Measurements from ENCODE around the gene STYXL1.
"Not testable (repeated sequence)": the region's sequence is repeated elsewhere in the genome, so short reads cannot be mapped to it uniquely, and the experiment has no call there.

Gene STYXL1

GRCh38 chr7:76044375-76044865, 3.4 kb downstream of the STYXL1 start:
- no peak for TF ChIP-seq CTCF (IDR thresholded peaks at IDR 0.05; ENCODE audit: extremely low read depth, missing control alignments)
- no peak for DNase-seq (ENCODE audit: low spot score)

GRCh38 chr7:76040126-76040525, 7.7 kb downstream of the STYXL1 start:
- no peak for DNase-seq (ENCODE audit: low spot score)
- TF ChIP-seq CTCF (IDR thresholded peaks at IDR 0.05; ENCODE audit: extremely low read depth, missing control alignments) = no peak

GRCh38 chr7:76037310-76037709, 10.5 kb downstream of the STYXL1 start:
- no peak for DNase-seq (ENCODE audit: low spot score)

GRCh38 chr7:76031964-76032363, 15.8 kb downstream of the STYXL1 start:
- TF ChIP-seq CTCF (IDR thresholded peaks at IDR 0.05; ENCODE audit: extremely low read depth, missing control alignments) = no peak
- DNase-seq (ENCODE audit: low spot score) = no peak

More at GRCh38 chr7:76037310-76037709, 10.5 kb downstream of the STYXL1 start:
- TF ChIP-seq CTCF (IDR thresholded peaks at IDR 0.05; ENCODE audit: extremely low read depth, missing control alignments) = no peak

- not testable (repeated sequence) for DNase-seq (ENCODE audit: low spot score)
Observed at GRCh38 chr7:76029682-76030081, 18.1 kb downstream of the STYXL1 start.

- no peak for DNase-seq (ENCODE audit: low spot score)
- no peak for TF ChIP-seq CTCF (IDR thresholded peaks at IDR 0.05; ENCODE audit: extremely low read depth, missing control alignments)
Observed at GRCh38 chr7:76023002-76023401, 24.8 kb downstream of the STYXL1 start.

GRCh38 chr7:76022026-76022780, 25.6 kb downstream of the STYXL1 start:
- TF ChIP-seq CTCF (IDR thresholded peaks at IDR 0.05; ENCODE audit: extremely low read depth, missing control alignments) = no peak
- DNase-seq (ENCODE audit: low spot score) = no peak
